ENCODE results near the gene PUS10. TPM values are rescaled to one million over a fixed set of nuclear protein-coding genes. Genes with fewer than 3 reads are reported as not detected.
"Not testable (repeated sequence)": the region's sequence is repeated elsewhere in the genome, so short reads cannot be mapped to it uniquely, and the experiment has no call there.

PUS10 gene
- total RNA-seq, 2 donors from 2014 or later: 3.6 to 15.6 TPM

DNA sequence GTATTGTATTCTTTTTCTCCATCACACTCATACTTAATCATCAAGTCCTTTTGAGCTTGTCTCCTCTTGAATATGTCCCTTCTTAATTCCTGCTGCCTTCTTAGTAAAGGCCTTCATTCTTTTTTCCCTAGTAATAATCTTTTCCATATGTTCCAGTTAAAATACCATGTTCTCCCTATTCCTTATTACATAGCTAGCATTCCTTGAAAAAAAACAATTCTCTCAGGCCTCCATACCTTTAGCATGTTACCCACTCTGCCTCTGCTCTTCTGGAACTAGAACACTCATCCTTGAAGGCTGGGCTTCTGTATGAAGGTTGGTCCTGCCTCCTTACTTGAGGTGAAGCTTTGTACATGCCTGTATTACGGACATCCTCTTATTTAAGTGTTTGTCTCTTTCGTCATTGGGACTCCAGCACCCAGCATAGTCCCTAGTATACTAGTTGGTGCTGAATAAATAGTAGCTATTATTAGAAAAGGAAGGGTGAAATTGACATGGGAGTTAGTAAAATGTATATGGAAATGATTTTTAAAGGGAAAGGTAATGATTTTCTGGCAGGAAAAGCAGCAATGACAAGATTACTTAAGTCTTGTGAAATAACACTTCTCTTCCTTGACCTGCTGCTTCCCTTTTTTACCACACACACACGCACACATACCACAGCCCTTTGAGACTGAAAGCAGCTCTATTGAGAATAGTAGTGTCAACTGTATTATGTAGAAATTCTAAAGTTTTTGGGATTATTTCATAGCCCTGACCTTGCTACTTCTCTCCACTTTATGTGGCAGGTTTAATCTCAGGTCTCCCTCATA lies 91.1 kb downstream of the PUS10 start:
- TF ChIP-seq, protein P1, sequence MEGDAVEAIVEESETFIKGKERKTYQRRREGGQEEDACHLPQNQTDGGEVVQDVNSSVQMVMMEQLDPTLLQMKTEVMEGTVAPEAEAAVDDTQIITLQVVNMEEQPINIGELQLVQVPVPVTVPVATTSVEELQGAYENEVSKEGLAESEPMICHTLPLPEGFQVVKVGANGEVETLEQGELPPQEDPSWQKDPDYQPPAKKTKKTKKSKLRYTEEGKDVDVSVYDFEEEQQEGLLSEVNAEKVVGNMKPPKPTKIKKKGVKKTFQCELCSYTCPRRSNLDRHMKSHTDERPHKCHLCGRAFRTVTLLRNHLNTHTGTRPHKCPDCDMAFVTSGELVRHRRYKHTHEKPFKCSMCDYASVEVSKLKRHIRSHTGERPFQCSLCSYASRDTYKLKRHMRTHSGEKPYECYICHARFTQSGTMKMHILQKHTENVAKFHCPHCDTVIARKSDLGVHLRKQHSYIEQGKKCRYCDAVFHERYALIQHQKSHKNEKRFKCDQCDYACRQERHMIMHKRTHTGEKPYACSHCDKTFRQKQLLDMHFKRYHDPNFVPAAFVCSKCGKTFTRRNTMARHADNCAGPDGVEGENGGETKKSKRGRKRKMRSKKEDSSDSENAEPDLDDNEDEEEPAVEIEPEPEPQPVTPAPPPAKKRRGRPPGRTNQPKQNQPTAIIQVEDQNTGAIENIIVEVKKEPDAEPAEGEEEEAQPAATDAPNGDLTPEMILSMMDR (IDR thresholded peaks at IDR 0.05): no peak
- TF ChIP-seq POLR2A (IDR thresholded peaks at IDR 0.05): no peak
- peak overlapping the region in 1 of 4 donors; percentile 29 for H3K27ac ChIP-seq
- H3K4me3 ChIP-seq: no peak overlapping the region
- H3K4me1 ChIP-seq: peaks cover 6% of the 10 kb centered on the region
- intact Hi-C loops (cut with DNase I): no loop called here
- WGBS, 2 donors: 81 to 99% methylated on average over 3 of the region's 3 CpGs
- no peaks in the 10 kb centered on the region for H3K9me3 ChIP-seq
- H3K36me3 ChIP-seq (replicated peaks in 1 of 2; ENCODE audit: insufficient read depth in 1 of 2, low read depth in 2 of 2): peaks cover 4 to 15% of the 10 kb centered on the region in 2 donors
- DNase-seq (peak in 1 of 4 donors; percentile 41), ATAC-seq (no peak)
- no peaks in the 10 kb centered on the region for H3K27me3 ChIP-seq

DNA sequence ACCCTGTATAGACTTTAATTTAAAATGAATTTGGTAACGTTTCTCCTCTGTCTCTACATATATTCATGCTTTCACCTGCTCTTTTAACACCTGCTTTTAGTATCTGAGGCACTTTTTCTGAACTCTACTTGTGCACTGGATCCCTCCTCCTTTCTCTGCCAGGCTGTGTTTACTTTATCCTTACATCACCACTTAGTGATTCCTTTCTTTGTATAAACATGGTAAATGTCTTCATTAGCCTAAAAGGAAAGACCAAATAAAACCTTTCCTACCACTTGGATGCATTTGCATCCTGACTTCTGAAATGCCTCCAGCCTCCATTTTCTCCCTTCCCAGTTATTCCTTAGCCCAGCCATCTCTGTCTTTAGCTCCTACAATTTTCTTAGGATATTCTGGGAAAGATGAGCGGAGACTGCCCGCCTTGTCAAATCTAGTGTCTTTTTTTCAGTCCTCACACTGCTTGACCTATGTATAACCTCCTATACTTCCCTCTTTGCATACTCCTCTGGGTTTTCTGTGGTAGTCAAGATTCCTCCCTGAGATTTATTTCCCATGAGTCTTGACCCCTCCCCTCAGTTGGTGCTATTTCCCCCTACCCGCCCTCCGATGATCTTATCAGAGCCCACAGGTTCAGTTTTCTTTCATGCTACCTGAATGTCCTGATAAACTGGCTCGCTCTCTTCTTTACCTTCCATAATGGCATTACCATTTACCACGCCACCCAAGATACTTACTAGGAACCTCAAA lies 91.9 kb downstream of the PUS10 start:
- peaks cover 6 to 17% of the 10 kb centered on the region in 2 donors for H3K36me3 ChIP-seq (replicated peaks in 1 of 2; ENCODE audit: insufficient read depth in 1 of 2, low read depth in 2 of 2)
- H3K4me1 ChIP-seq: peaks cover 6% of the 10 kb centered on the region
- no peaks in the 10 kb centered on the region for H3K9me3 ChIP-seq
- intact Hi-C loops (cut with DNase I): no loop called here
- DNase-seq: no peak
- H3K27ac ChIP-seq: peak overlapping the region in 1 of 4 donors; percentile 29
- 71 to 85% methylated on average over 7 of the region's 7 CpGs for WGBS, 2 donors
- TF ChIP-seq, protein P1 (IDR thresholded peaks at IDR 0.05): no peak
- TF ChIP-seq POLR2A (IDR thresholded peaks at IDR 0.05): no peak
- no peaks in the 10 kb centered on the region for H3K27me3 ChIP-seq
- no peak overlapping the region for H3K4me3 ChIP-seq
- peak; percentile 21 for ATAC-seq

DNA sequence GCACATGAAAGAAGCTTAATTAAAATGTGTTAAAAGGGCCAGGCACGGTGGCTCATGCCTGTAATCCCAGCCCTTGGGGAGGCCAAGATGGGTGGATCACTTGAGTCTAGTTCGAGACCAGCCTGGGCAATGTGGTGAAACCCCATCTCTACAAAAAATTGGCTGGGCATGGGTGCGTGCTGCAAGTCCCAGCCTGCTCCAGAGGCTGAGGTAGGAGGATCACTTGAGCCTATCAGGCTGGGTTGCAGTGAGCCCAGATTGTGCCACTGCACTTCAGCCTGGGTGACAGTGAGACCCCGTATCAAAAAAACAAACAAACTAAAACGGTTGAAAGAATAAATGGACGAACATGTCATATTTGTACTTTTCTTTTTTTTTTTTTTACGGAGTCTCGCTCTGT lies 110.7 kb downstream of the PUS10 start:
- no peak overlapping the region for H3K4me3 ChIP-seq
- no peak overlapping the region for H3K27ac ChIP-seq
- no peak for ATAC-seq
- intact Hi-C loops (cut with DNase I): no loop called here
- H3K36me3 ChIP-seq (replicated peaks in 1 of 2; ENCODE audit: insufficient read depth in 1 of 2, low read depth in 2 of 2): peaks cover 0 to 4% of the 10 kb centered on the region in 2 donors
- no peaks in the 10 kb centered on the region for H3K27me3 ChIP-seq
- H3K9me3 ChIP-seq: no peaks in the 10 kb centered on the region
- no peak for DNase-seq
- no peaks in the 10 kb centered on the region for H3K4me1 ChIP-seq
- WGBS, 2 donors: 94 to 97% methylated on average over 8 of the region's 8 CpGs
- TF ChIP-seq POLR2A (IDR thresholded peaks at IDR 0.05): no peak
- TF ChIP-seq, protein P1 (IDR thresholded peaks at IDR 0.05): no peak

DNA sequence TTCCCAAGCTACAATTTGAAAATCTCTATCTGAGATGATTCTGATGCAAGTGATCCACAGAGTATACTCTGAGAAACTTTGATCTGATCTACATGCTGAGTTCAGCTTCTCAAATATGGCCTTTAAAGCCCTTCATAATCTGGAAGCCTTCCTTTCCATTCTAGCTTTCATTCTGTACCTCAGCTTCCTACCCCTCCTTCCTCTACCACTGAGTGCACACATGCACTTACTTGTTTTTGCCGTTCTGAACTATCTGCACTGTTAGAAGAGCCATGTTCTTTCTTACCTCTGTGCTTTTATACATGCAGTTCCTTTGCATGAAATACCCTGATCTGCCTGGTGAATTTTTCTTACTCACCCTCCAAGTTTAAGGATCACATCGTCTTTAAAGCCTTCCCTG lies 111.7 kb downstream of the PUS10 start:
- ATAC-seq (no peak), DNase-seq (no peak)
- intact Hi-C loops (cut with DNase I): no loop called here
- Histone ChIP-seq H3K36me3 (replicated peaks in 1 of 2; ENCODE audit: insufficient read depth in 1 of 2, low read depth in 2 of 2) (peaks cover 0 to 6% of the 10 kb centered on the region in 2 donors), H3K27me3 (no peaks in the 10 kb centered on the region), H3K4me1 (no peaks in the 10 kb centered on the region), H3K27ac (no peak overlapping the region), H3K4me3 (no peak overlapping the region), H3K9me3 (no peaks in the 10 kb centered on the region)
- no peak for TF ChIP-seq POLR2A (IDR thresholded peaks at IDR 0.05)
- 98 to 100% methylated on average over 2 of the region's 2 CpGs for WGBS, 2 donors

DNA sequence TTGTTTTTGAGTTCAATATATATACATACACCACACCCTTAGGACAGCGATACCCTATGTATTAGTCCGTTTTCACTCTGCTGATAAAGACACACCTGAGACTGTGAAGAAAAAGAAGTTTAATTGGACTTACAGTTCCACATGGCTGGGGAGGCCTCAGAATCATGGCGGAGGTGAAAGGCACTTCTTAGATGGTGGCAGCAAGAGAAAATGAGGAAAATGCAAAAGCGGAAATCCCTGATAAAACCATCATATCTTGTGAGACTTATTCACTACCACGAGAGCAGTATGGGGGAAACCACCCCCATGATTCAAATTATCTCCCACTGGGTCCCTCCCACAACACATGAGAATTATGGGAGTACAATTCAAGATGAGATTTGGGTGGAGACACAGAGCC lies 112.2 kb downstream of the PUS10 start:
- H3K4me1 ChIP-seq; H3K27ac ChIP-seq; H3K4me3 ChIP-seq; DNase-seq; H3K36me3 ChIP-seq (replicated peaks in 1 of 2; ENCODE audit: insufficient read depth in 1 of 2, low read depth in 2 of 2); ATAC-seq; H3K9me3 ChIP-seq; intact Hi-C loops (cut with DNase I); H3K27me3 ChIP-seq: not testable (repeated sequence)
- 88 to 92% methylated on average over 5 of the region's 5 CpGs for WGBS, 2 donors

DNA sequence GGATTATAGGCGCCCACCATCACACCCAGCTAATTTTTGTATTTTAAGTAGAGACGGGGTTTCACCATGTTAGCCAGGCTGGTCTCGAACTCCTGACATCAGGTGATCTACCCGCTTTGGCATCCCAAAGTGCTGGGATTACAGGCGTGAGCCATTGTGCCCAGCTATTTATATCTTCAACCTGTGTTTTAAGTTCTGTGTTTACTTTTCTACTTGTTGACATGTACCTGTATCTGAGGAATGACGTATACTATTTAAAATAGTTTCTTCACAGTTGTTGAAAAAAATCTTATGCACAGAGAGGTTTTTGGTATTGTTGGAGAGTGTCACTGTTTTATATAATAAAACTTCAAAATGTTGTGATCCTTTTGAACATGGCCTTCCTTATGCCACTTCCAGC lies 116.8 kb downstream of the PUS10 start:
- DNase-seq (peak in 2 of 4 donors; percentile 17 to 23), ATAC-seq (peak; percentile 58)
- H3K4me3 ChIP-seq; H3K27ac ChIP-seq; H3K36me3 ChIP-seq (replicated peaks in 1 of 2; ENCODE audit: insufficient read depth in 1 of 2, low read depth in 2 of 2); H3K9me3 ChIP-seq; H3K4me1 ChIP-seq; intact Hi-C loops (cut with DNase I); H3K27me3 ChIP-seq: not testable (repeated sequence)
- 66 to 79% methylated on average over 6 of the region's 6 CpGs for WGBS, 2 donors

All from body of pancreas (tissue), 4 donors.